Inflammatory macrophage treated with lipopolysaccharide for 1 hour (primary cell): ENCODE measurements around the gene DOK6.
"Not testable (repeated sequence)": the region's sequence is repeated elsewhere in the genome, so short reads cannot be mapped to it uniquely, and the experiment has no call there.

Source experiments
- DNase-seq, 2 donors: peaks; one replicate each; pipeline ENCODE4 v3.0.0-alpha.2; 2020 to 2022

Gene DOK6

DNA sequence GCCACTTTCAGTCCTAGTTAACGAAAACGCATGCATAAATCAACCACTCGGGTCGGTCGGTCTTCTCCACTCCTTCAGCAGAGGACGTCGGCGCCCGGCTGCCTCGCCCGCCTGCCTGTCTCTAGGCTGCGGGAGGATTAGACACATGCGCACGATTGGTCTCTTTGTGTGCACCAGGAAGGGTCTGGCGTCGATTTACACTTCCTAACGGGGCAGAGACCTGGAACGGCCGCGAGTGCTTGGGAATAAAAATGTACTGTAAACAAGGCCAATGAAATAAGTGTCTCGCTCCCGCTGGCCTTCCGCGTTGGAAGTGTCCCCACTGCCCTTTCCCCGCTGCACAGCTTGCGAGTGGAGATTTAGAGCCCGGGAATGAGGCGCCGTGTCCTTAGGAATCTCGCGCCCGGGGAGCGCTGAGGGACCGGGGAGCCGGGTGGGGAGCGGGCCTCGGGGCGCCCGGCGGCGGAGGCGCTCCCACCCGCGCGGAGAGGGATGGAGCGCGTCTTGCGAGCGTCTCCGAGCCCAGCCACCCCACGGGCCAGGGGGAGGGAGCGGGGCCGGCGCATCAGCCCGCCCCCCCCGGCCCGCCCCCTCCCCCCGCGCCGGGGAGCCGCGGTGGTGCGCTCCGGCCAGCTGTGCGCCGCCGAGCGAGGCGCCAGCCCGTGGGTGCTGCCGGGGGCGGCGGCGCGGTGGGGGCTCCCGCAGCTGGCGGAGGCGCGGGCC, at the start of gene DOK6:
DOK6 (plus strand) TSS at position 636 of the 723 bp plus-strand sequence.
- DNase-seq, result no peak

DNA sequence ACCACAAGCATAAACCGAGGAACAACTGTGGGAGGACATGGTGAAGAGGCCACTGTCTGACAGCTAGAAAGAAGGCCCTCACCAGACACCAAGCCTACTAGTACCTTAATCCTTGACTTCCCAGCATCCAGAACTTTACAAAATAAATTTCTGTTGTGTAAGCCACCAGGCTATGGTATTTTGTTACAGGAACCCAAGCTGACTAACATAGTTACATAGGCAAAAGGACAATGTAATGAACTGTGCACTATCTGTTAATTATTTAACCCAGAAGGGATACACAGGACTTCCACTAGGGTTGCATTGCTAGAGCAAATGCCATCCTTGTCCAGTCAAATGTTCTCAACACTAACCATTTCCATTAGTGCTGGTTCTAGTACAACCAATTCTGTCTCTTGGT, 47.7 kb upstream of the DOK6 start:
- no peak for DNase-seq

DNA sequence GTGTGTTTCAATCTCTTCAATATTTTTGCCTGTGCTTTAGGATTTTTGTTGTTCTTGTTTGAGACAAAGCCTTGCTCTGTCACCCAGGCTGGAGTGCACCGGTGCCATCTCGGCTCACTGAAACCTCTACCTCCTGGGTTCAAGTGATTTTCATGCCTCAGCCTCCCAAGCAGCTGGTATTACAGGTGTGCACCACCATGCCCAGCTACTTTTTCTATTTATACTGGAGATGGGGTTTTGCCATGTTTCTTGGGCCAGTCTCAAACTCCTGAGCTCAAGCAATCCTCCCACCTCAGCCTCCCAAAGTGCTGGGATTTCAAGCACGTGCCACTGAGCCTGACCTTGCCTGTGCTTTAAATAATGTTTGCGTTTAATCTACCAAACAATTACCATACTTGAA, 43.1 kb upstream of the DOK6 start:
- no peak for DNase-seq

DNA sequence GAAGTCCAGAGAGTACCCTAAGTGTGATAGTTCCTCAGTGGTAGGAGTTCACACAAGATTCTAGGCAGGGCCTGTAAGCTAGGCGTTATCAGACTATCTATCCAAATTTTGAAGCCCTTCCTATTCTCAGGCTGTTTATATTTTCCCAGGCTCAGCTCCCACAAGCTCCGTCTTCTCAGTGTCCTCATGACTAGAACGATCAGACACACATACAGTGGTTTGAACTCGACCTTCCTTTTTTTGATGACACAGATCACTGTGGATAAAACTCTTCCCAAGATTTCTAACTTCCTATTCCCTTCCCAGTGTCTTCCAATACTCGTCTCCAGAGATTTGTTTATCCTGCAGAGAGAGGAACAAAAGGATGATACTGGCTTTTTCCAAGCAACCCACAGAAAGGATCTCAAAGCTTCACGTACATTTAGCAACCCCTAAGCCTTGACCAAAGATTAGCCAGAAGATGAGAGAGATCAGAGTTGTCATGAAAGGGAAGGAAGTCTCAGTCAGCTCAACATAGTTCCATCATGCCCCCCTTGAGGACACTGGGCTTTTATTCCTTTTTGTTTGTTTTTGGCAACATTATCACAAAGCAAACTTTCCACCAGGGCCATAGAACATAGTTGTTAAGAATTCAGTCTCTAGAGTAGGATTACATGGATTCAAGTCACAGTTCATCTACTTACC, 42.3 kb upstream of the DOK6 start:
- DNase-seq, result no peak

DNA sequence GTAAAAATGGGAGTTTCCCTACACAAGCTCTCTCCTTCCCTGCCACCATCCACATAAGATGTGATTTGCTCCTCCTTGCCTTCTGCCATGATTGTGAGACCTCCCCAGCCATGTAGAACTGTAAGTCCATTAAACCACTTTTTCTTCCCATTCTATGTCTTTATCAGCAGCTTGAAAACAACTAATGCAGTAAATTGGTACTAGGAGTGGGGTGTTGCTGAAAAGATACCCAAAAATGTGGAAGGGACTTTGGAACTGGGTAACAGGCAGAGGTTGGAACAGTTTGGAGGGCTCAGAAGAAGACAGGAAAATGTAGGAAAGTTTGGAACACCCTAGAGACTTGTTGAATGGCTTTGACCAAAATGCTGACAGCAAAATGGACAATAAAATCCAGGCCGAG, 40.9 kb upstream of the DOK6 start:
- DNase-seq, result not testable (repeated sequence)

DNA sequence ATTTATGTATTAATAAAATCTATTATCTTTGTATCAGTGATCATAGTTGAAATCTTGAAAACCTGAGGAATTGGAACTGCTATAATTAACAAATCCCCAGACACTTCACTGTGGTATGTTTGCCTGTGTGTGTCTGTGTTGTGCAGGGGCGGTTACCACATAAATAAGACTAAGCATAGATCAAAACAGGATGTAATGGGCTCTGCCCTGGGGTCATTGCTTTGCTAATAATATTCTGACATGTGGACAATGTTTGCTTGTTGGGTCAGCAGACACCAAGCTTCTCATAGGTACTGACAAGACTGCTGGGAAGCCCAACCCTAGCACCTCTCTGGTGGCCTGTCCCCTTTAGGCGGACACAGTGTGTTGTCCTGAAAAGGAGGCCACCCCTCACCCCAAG, 35.8 kb upstream of the DOK6 start:
- DNase-seq, result no peak

DNA sequence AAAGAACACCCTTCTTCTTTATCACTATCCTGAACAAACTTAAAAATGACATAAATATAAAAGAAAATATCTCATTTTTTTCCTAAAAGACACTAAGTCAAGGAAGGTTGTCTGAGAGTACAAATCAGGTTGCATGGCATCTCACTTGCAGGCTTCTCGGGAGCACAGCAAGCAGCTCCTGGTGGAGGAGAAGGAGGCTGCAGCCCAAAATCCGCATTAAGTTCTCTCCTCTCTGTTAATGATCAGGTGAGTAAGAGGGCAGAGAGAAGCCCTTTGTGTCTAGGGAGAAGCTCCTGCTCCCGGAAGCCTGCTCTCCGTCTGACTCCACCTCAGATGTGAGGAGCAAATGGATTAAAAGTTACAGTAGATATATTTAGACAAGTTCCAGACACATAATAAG, 35.0 kb upstream of the DOK6 start:
- no peak for DNase-seq

DNA sequence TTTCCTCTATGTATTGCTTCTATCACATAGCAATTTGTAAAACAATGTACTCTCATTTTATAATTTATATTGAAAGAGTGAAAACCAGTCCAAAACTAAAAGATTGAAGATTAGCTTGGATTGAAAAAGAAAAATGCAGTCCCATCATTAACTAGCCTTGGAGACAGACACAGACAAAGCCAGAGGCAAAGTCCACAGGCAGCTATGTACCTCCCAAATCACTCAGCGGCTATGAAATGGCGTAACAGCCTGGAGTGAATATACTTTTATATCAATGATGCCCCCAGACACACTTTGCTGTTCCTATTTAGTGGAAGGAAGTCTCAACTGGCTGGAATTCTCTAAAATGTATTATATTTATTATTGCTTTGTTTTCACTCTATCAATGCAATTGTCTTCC, 33.6 kb upstream of the DOK6 start:
- DNase-seq, result no peak

DNA sequence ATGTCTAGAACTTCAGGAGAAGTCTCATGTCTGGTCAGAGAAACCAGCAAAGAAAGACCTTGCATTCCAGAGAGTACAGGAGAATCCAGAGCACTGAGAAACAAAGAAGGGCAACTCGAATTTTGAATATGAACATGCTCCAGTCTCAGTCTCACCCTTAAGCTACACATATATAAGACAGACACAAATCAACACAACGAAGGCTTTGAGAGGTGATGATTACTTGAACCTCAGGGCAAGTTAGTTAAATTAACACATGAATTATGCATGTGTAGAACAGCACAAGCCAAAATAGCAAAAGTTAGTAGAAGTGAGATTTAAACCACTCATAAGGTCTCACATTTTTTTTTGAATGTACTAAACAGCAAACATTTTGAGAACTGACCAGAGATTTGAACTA, 29.0 kb upstream of the DOK6 start:
- no peak for DNase-seq

DNA sequence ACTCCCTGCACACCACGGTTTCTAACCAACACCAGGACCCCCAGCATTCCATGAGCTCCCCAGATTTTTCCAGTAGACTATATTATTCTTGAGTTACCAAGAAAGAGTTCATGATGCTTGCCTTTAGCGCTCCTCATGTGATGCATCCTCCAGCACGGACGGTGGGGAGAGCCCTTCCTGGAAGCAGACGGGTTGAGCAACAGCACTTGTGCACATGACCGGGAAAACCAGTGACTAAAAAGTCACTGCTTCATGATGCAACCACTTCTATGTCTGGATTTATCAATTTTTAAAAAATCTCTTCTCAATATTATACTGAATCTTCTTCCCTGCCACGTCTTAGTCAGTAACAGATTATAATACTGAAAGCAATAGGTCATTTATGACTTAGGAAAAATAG, 20.4 kb upstream of the DOK6 start:
- no peak for DNase-seq

DNA sequence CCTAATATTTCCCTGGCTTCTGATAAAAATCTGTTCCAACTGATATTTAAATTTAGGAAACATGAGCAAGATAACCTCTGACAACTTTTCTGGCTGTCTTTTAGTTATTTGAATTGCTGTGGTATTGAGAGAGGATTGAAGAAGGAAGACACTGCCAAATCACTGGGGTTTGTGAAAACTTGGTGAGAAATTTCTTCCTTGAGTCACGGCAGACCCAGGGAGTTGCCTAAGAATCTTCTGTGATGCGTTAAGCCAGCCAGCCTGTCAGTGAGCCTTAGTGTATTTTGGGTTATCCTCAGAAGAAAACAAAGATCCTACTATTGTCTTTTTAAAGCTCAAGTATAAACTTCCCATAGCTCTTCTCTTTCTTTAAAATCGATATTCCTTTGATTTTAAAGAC, 17.5 kb upstream of the DOK6 start:
- no peak for DNase-seq

DNA sequence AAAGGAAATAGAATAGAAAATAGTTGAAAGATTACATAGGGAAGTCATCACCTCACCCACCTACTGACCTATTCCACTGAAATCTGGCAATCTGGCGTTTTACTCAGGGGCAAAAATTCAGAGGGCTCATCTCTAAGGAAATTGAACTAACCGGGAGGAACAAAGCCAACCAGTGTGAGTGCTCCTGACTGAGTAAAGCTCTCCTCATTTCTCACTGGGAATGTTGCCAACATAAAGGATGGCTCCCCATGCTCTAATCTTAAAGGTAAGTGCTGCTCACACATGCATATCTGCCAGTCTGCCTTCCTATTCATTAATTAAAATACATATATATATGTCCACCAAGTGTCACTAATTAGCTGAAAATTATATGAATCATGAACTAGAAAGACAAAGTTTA, 13.5 kb upstream of the DOK6 start:
- DNase-seq, result no peak

DNA sequence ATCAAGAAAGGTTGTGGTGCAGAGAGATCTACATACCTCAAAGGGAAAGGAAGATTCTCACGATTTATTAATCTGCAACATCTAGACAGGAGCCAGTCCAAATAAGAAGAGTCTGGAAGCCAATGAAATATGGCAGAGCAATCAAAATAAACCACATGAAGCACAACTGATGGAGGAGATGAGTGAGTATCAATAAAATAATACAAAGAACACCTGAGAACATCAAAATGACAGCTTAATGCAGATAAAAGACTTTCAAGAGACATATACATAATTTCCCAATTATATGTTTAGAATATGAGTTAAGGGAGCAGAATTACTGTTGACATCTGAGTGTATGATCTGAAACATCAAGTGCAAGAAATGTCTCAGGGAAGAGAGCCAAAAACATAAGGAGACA, 12.5 kb upstream of the DOK6 start:
- DNase-seq, result no peak

DNA sequence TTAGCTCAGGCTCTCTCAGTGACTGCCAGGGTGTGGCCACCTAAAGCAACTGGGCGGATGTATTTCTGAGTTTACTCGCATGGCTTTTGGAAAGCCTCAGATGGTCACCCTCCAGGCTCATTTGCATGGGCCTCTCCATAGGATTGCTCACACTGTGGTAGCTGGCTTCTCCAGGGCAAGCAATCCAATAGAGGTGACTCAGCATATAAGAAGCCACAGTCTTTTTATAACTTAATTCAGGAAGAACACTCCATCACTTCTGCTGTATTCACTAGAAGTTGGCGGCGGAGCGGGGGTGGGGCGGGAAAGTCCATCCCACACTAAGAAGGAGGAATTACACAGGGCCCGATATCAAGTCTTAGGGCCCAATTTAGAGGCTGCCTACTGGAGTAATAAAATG, 3.6 kb upstream of the DOK6 start:
- DNase-seq, result no peak

DNA sequence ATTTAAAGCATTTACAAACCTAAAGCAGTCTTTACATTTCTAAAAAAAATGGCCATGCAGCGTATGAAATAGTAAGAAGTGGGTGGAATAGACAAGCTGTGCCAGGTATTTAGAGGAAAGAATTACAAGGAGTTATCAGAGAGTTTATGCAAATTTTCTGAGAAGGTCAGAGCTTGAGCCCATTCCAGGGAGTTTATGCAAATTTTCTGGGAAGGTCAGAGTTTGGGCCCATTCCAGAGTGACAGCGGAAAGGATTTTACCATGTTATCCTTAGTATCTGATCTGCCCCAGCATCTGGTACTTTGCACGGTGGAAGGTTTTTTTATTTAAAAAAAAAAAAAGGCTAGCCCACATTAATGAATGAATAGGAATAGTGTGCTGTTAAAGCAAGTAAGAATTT, 1.4 kb upstream of the DOK6 start:
- no peak for DNase-seq

DNA sequence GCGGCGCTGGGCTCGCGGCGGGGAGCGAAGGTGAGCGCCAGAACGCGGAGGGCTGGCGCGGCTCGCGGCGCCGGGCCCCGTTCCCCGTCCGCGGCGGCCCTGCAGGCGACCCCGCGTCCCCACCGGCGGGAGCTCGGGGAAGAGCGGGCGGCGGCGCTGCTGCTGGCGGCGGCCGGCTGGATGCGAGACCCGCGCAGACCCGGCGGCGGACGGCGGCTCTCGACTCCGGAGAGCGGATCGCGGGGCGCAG, 213 bp downstream of the DOK6 start:
- no peak for DNase-seq

DNA sequence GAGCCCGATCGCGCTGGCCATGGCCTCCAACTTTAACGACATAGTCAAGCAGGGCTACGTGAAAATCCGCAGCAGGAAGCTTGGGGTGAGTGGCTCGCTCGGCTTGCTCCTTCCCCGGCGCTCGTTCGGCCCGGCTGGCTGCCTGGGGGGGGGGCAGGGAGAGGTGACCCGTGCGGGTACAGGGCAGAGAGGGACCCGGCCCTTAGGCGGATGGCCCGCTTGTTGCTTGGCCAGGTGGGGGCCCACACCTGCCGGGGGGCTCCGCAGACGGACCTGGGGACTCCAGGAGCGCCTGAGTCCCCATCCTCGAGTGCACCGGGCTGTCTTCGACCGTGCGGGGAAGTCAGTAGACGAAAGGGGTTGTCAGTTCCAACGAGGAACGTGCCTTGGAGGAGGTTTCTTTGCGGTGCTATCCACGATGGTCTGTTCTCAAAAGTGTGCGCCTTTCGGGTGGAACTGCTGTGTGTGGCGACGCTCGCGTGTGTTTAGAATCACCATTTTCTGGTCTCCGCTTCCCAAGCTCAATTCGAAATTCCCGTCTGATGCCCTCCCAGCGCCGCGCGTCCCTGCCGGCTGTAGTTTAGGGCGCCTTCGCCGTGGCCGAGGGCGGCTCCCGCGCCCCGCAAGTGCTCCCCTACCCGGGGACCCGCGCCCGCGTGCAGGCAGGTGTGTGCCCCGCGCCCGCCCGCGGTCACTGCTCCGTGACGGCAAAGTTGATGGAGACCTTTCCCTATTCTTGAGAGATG, 711 bp downstream of the DOK6 start:
- DNase-seq, result no peak

DNA sequence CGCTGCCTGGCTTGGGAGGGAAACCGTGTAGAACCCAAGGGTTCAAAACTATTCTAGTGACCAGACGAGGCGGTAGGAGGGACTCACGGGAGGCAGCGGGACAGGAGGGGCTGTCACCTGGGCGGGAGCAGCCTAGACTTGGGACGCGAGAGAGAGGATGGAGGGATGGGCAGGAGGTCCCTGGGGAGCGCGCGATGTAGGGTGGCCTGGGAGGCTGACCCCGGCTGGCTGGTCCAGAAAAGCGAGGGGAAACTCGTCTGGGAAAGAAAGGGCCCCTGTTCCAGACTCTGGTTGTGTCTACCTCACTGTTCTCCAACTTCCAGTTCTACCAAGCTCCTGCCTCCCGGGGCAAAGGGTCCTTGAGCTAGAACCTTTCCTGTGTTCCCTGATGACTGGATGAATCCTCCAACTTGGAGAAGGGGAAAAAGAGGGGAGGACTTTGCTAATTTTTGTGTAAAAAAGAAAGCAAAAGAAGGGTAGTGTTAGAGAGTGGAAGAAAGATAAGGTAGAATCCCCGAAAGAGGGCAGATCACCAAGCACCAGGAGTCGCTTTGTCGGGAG, 1.4 kb downstream of the DOK6 start:
- no peak for DNase-seq

DNA sequence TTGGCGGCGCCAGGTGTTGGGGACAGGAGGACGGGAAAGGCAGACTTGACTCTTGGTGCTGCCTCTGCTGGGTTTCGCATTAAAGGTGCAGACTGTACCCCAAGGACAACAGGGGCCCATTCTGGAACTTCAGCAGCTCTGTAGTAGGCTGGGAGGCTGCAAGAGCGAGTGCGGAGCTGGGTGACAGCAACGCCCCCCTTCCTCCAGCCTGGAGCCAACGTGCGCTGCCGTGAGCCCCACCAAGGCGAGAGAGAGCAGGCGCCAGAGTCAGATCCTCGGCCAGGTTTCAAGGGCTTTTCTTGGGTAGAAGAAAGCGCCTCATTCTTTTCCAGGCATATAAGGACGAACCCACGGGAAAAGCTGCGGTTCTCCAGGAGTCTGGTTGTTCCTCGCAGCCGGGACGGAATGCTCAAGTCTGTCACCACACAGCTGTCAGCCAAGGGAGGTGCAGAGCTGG, 1.9 kb downstream of the DOK6 start:
- DNase-seq, result no peak

DNA sequence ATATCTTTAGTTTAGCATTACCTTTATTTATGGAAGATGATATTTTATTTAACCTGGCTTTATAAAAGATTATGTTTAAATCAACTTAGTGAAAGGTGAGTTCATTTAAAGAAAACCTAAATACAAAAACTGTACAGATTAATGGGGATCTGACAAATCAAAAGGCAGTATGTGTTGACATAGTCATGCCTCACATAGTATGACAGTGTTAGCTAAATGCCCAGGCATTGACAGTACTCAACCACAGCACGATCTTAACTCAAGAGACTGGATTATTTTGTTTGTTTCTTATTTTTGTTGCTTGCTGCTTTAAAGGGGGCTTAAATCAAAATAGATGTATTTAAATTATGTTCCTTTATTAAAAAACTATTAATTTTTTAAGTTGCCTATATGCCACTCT, 7.8 kb downstream of the DOK6 start:
- no peak for DNase-seq

DNA sequence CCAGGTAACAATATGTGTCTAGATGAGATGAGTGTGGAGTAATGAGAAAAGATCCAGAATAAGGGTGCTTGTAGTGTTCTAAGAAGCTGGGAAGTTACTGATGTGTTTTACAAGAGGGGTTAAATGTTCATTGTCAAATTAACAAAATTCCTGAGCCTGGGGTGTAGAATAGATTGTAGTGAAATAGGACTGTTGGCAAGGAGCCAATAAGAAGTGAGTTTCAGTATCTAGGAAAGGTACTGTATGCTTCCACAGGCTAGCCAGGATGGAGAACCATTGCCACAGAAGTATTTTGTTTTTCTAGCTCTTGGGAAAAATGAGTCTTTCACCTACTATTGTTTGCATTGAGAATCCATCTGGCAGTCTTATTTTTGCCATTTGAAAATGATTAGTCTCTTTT, 10.5 kb downstream of the DOK6 start:
- DNase-seq, result no peak

DNA sequence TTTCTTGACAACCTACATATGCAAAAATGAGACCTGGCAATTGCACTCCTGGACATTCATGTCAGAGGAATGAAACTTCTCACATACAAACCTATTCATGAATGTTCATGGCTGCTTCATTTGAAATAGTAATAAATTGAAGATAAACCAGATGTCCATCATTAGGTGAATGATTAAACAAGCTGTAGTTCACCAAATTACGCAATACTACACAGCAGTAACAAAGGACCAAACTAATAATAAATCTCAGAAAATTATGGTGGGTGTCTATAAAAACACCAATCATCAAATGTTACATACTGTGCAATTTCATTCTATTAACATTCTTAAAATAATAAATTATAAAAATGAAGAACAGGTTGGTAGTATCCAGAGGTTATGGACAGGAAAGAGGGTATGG, 13.5 kb downstream of the DOK6 start:
- no peak for DNase-seq

DNA sequence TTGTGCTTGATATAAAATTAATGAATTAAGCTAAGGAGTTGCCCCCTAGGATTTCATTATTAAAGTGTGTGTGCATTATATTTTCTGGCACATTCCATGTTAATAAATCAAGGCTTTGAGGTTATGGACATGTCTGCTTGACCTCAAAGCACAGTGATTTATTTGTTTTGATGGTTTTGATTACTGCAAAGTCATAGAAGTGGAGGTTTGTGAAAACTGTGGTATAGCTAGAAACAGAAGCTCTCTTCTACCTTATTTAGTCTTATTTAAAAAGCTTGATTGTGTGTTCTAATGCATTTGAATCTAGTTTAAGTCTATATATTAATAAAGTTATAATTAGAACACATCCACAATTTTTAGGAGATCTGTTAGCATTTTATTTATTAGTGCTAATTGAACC, 32.2 kb downstream of the DOK6 start:
- DNase-seq, result no peak

DNA sequence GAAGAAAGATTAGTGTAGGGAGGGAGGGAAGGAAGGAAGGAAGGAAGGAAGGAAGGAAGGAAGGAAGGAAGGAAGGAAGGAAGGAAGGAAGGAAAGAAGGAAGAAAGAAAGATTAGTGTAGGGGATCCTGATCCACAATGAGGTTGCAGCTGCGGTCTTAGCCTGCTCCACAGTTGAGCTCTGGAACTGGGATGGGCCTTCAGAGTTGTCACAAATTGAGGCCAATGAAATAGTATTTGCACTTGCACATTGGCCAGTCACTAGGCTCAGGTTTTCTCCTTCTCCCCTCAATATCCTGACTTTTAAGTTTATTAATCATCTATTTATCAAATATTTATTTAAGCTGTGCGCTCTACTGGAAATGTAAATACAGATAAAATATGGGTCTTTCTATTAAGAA, 34.3 kb downstream of the DOK6 start:
- no peak for DNase-seq
